ENCODE data around the gene HP.
"Not testable (repeated sequence)": the region's sequence is repeated elsewhere in the genome, so short reads cannot be mapped to it uniquely, and the experiment has no call there.

Gene HP

DNA sequence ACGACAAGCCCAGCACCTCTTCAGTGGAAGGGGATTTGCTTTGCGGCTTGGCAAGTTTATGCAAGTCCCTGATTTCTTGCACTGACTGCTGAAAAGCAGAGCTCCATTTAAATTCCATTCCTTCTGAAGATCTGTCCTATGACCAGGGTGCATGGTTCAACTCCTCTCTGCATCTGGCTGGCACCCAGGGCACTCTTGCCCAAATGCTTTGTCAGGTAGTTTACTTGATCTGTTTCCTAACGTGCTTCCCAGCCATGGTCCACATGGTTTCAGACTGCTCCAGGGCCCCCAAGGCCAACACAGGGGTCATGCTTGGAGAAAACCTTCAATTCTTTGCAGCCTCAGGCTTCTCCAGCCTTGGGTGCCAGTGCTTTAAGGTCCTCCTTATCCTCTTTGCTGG lies 11.2 kb upstream of the HP start:
- DNase-seq (ENCODE audit: low read depth), result no peak

DNA sequence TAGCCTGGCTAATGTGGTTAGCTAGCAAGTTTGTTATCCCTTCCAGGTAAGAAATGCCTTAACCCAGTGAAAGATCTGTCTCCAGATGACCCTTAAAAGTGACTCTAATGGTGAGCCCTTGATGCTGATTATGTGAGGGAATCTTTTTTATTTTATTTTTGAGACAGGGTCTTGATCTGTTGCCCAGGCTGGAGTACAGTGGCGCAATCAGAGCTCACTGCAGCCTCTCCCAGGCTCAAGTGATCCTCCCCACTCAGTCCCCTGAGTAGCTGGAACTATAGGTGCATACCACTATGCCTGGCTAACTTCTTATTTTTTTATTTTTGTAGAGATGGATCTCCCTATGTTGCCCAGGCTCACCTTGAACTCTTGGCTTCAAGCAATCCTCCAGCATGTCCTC lies 10.8 kb upstream of the HP start:
- no peak for DNase-seq (ENCODE audit: low read depth)

DNA sequence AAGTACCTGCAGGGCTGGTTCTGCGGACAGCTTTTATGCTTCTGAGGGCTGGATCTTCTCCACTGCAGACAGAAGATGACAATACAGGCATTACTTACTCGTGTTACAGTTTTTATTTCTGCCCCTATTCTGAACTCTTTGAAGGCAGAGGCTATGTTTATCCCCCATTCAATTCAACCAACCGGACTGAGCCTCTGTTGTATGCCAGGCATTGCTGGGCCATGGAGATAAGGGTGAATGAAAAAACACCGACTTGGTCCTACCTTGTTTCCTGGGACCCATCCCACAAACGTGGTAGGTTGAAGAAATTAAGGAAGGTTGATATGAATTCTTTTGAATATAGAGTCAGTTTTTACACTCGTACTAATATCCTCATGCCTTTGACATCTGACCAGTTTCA lies 10.0 kb upstream of the HP start:
- no peak for DNase-seq (ENCODE audit: low read depth)

DNA sequence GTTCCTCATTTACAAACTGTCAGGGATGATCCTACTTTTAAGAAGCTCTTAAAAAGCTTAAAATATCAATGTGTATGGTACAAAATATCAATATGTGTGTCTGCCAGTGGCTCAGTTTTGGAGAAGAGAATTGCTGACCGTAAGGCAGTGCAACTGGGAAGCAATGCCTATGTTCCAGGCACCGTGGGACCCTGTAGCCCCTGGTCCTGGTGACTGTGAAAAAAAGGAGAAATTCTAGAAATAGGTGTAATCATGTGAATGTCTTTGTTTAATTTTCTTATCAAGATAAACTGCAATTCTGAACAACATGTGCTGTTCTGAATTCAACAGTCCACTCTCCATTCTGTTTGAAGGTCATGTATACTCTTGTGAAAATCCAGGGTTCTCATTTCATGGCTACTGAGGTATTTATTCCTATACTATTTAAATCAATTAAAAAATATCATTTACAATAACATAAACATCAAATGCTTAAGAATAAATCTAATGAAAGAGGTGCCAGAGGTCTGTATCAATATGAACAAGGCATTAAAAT lies 9.4 kb upstream of the HP start:
- no peak for DNase-seq (ENCODE audit: low read depth)

DNA sequence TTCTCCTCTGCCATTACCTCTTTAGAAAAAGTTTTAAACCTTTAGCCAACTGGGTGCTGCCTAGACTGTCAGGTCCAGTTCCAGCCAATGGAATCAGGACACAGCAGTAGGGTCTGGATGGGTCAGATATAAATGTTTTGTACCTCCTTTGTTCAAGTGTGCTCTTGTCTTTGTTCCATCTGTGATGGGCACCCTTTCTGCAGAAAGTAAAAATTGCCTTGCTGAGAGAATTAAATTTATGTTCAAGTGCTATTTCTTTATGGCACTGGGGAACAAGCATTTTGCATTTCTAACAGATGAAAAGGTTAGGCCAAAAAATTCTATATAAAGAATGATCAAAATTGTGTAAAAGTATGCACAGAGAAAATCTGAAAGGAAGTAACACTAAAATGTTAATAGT lies 5.2 kb upstream of the HP start:
- DNase-seq (ENCODE audit: low read depth), result no peak

DNA sequence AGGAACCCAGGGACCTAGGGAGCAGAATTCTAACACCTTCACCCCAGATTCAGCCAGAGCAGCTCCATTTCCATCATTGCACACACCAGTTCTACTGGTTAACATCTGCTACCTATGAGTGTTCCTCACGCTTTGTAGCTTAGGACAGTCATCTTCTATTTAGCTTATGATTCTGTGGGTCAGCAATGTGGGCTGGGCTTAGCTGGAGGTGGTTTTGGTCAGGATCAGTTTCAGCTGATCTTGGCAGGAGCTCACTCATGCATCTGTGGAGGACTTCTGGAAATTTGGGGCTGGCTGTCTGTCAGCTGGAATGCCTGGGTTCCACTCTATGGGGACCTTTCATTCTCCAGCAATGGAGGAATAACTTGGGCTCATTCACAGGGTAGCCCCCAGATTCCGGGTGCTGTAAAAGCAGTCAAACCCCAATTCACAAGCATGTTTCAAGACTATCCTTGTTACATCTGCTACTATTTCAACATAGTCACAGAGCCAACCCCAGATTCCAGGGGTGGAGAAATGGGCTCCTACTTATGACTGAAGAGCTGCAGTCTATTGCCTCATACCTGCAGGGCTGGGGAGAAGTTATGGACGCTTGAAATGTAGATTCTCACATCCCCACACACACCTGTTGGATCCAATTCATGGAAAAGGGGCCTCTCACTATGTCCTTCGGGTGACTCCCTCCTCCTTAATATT lies 3.4 kb upstream of the HP start:
- DNase-seq (ENCODE audit: low read depth), result no peak

DNA sequence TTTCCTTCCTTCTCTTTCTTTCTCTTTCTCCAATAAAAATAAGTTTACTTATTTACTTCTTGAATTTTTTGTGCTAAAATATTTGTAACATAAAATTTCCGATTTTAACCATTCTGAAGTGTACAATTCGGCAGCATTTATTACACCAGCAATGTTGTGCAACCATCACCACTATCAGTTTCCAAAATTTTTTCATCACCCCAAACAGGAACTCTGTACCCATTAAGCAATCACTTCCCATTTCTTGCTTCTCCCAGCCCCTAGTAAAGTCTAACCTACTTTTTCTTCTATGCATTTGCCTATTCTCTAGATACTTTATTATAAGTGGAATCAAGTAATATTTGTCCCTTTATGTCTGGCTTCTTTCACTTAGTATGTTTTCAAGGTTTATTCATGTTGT lies 2.5 kb upstream of the HP start:
- DNase-seq (ENCODE audit: low read depth), result no peak

DNA sequence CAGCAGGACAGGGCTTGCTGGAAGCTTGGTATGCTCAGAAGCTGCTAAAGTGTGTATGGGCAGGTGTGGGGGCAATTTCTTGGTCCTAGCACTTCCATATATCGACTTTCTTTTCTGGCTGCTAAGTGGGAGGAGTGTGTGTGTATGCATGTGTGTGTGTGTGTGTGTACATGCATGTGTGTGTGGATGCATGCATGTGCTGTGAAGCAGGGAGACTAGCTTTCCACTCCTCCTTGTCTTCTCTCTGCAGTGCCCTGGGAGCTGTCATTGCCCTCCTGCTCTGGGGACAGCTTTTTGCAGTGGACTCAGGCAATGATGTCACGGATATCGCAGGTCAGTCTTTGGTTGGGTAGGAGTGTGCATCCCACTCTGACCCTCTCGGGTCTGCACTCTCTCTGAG lies 1.6 kb downstream of the HP start:
- no peak for DNase-seq (ENCODE audit: low read depth)

DNA sequence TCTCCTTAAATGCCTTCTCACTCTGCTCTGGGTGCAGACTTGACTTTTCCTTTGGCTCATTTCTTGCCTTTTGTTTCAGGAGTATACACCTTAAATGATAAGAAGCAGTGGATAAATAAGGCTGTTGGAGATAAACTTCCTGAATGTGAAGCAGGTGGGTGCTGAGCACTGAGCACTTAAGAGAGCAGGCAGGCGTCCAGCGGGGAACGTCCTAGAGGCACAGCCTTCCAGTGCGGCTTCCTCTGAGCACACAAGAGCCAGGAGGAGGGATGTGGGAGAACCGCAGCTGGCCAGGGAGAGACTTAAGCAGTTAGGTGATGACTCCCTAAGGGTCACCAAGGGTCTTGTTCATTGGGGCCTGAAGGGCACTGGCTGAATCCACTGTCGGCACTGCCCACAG lies 3.0 kb downstream of the HP start:
- not testable (repeated sequence) for DNase-seq (ENCODE audit: low read depth)

DNA sequence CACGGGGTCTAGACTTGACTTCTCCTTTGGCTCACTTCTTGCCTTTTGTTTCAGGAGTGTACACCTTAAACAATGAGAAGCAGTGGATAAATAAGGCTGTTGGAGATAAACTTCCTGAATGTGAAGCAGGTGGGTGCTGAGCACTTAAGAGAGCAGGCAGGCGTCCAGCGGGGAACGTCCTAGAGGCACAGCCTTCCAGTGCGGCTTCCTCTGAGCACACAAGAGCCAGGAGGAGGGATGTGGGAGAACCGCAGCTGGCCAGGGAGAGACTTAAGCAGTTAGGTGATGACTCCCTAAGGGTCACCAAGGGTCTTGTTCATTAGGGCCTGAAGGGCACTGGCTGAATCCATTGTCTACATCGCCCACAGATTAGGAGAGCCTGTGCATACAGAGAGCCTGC lies 4.8 kb downstream of the HP start:
- not testable (repeated sequence) for DNase-seq (ENCODE audit: low read depth)

DNA sequence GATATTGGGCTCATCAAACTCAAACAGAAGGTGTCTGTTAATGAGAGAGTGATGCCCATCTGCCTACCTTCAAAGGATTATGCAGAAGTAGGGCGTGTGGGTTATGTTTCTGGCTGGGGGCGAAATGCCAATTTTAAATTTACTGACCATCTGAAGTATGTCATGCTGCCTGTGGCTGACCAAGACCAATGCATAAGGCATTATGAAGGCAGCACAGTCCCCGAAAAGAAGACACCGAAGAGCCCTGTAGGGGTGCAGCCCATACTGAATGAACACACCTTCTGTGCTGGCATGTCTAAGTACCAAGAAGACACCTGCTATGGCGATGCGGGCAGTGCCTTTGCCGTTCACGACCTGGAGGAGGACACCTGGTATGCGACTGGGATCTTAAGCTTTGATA lies 6.1 kb downstream of the HP start:
- DNase-seq (ENCODE audit: low read depth), result no peak

DNA sequence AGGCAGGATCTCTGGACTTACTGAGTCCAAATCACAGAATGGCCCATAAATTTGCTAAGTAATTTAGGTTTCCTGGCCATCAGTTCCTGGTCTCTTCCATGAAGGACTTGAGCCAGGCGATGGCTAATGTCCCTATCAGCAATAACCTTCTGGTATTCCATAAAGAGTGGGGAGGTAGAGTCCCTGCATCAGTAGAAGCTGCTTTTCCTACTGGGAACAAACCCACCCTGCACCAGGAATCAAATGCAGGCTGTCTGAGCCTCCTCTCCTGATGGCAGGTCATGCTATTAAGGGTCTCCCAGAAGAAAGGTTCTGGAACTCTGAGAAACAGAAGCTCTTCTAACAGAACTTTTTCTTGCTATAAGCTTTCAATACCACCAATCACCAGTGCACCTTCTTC lies 7.3 kb downstream of the HP start:
- DNase-seq (ENCODE audit: low read depth), result no peak

DNA sequence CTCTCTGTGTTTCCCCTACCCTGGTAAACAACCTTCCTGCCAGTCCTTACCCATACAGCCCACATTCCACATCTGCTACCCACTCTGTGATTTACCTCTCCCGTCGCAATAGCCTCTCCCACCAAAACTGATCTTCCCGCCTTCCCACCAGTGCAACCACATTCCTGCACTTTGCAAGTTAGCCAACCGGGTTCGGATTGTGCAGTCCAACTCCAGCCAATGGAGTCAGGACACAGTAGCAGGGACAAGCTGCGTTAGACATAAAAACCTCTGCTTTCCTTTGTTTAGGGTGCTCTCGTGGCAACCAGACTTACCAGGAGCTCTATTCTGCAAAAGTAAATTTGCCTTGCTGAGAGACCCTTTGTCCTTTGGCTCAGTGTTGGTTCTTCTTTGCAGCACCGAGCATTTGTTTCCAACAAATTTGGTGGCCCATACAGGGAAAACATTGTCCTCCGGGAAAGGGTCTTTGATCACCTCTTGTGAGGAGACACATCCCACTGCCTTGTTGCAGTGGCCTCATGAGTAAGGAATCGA lies 10.1 kb downstream of the HP start:
- no peak for DNase-seq (ENCODE audit: low read depth)

DNA sequence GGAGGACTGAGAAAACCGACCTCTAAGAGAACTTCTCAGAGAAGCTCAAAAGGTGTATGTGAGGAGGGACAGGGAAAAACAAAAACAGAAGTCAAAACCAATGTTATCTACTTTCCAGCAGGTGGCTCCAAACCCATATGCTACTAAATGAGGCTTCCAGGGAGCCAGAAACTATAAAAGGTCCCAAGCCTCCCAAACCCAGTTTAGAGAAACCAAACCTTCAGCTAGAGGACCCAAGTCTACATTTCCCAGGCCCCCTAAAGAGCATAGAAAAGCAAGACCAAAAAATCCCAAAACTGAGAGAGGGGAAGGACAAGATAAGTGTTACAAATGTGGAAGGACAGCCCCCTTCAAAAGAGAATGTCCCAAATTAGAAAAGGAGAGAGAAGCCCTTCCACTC lies 12.4 kb downstream of the HP start:
- DNase-seq (ENCODE audit: low read depth), result peak; percentile 52

DNA sequence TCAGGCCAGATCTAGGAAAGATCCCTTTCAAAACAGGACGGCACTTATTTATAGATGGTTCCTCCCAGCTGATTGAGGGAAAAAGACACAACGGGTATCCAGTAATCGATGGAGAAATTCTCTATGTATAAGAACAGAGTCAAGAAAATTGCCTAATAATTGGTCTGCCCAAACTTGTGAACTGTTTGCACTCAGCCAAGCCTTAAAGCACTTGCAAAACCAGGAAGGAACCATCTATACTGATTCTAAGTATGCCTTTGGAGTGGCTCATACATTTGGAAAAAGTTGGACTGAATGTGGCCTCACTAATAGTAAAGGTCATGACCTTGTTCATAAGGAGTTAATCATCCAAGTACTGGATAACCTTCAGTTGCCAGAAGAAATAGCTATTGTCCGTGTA lies 14.6 kb downstream of the HP start:
- no peak for DNase-seq (ENCODE audit: low read depth)

DNA sequence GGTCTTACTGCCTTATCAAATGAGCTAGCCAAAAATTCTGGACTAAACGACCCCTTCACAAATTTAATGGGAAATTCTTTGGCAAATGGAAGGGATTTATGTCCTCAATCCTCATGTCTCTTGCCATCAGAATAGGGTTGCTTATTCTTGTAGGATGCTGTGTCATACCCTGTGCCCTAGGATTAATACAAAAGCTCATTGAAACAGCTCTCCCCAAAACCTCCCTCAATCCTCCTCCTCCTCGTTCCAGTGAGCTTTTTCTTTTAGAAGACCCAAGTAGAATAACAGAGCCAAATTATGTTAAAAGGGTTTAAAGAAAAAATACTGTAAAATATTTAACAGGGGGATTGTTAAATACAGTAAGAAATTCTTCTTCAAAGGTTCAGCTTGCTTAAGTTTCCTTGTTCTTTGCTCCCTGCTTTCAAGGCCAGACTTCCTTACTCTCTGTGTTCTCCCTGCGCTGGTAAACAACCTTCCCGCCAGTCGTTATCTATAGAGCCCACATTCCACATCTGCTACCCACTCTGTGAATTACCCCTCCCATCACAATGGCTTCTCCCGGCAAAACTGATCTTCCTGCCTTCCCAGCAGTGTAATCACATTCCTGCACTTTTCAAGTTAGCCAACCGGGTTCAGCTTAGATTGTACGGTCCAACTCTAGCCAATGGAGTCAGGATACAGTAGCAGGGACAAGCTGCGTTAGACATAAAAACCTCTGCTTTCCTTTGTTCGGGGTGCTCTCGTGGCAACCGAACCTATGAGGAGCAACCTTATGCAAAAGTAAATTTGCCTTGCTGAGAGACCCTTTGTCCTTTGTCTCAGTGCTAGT lies 18.4 kb downstream of the HP start:
- DNase-seq (ENCODE audit: low read depth), result no peak

DNA sequence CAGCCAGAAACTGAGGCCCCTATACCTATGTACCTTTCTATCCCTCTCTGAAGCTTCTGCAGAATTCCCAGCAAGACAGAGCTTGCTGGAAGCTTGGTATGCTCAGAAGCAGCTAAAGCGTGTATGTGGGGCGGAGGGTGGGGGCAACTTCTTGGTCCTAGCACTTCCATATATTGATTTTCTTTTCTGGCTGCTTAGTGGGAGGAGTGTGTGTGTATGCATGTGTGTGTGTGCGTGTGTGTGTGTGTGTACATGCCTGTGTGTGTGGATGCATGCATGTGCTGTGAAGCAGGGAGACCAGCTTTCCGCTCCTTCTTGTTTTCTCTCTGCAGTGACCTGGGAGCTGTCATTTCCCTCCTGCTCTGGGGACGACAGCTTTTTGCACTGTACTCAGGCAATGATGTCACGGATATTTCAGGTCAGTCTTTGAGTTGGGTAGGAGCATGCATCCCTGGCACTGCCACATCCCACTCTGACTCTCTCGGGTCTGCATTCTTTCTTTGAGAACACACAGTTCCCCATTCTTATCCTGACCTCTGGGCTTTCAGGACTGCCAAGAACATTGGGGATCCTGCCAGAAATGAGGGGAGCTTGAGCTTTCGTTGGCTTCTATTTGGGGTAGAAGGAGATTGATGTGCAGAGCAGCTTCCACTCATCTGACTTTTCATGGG lies 19.4 kb downstream of the HP start:
- DNase-seq (ENCODE audit: low read depth), result no peak

DNA sequence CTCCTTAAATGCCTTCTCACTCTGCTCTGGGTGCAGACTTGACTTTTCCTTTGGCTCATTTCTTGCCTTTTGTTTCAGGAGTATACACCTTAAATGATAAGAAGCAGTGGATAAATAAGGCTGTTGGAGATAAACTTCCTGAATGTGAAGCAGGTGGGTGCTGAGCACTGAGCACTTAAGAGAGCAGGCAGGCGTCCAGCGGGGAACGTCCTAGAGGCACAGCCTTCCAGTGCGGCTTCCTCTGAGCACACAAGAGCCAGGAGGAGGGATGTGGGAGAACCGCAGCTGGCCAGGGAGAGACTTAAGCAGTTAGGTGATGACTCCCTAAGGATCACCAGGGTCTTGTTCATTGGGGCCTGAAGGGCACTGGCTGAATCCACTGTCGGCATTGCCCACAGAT lies 20.8 kb downstream of the HP start:
- not testable (repeated sequence) for DNase-seq (ENCODE audit: low read depth)

DNA sequence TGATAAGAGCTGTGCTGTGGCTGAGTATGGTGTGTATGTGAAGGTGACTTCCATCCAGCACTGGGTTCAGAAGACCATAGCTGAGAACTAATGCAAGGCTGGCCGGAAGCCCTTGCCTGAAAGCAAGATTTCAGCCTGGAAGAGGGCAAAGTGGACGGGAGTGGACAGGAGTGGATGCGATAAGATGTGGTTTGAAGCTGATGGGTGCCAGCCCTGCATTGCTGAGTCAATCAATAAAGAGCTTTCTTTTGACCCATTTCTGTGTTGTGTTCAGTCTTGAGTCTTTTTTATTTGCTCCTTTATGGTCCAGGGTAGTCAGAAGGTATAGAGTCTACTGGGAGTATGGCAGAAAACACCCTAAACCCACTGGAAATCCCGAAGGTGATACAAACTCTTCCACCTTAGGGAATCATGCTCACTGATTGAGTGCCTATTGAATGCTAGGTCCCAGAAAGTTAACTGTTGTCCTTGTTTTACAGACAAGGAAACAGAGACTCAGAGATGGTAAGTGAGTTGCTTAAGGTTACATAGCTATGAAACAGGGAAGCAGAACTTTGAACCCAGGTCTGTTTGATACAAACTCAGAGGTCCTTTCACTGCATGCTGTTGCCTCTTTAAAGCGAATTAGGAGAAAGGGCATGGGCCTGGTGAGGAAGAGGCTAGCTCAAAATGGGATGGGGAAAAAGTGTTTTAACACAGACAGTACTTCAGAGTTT lies 22.8 kb downstream of the HP start:
- DNase-seq (ENCODE audit: low read depth), result not testable (repeated sequence)

DNA sequence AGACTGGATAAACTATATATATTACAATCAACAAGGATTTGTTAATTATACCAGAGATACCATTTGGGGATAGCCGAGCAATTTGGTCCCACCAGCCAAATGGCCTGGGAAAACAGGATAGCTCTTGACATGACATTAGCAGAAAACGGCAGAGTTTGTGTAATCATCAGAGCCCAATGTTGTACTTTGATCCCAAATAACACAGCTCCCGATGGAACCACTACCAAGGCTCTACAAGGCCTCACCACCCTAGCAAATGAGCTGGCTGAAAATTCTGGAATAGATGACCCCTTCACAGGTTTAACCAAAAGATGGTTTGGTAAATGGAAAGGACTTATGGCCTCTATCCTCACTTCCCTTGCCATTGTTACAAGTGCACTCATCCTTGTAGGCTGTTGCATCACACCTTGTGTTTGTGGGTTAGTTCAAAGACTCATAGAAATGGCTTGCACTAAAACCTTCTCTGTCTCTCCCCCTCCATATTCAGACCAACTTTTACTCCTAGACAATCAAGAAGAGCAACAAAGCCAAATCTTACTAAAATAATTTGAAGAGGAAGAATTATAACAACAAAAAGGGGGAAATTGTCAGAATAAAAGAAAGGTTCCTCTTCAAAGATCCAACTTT lies 29.6 kb downstream of the HP start:
- DNase-seq (ENCODE audit: low read depth), result no peak

DNA sequence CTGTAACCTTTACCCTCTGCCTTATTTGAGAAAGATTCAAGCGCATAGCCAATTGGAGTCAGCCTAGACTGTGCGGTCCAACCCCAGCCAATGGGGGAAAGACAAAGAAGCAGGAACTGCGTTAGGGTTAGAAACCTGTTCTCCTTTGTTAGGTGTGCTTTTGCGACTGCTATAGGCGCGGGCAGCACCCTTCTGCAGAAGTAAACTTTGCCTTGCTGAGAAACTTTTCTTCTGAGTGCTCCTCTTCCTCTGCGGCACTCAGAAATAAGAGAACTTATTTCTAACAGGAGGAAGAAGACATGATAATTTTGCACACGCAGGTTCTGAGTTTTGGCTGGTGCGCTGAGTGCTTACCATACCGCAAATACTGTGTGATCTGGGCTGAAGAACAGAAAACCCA lies 30.1 kb downstream of the HP start:
- no peak for DNase-seq (ENCODE audit: low read depth)

DNA sequence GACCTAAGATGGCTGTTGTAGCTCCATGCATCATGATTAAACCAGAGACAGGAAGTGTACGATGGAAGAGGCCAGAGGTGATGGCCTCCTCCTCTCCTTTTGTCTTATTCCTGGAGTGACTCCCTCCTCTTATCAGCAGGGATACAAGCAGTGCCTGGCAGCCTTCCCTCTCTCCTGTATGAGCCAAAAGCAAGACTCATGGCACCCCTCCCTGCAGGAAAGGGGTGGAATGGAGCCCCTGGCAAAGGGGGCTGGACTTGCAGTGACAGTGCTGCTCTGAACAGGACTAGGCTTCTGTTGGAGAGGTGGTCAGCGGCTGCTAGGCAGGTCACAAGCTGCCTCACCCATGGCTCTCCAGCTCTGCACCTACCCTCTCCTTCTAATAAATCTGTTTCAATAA lies 30.7 kb downstream of the HP start:
- no peak for DNase-seq (ENCODE audit: low read depth)
